ENCODE data around the gene MAPKAP1. TPM values are rescaled to one million over a fixed set of nuclear protein-coding genes. Genes with fewer than 3 reads are reported as not detected.

Gene MAPKAP1
- total and polyA plus RNA-seq, 2 of the 13 experiments (the other 11 are each of a cell fraction or from before 2014, with no cell fraction given): 45.0 to 64.3 TPM

DNA sequence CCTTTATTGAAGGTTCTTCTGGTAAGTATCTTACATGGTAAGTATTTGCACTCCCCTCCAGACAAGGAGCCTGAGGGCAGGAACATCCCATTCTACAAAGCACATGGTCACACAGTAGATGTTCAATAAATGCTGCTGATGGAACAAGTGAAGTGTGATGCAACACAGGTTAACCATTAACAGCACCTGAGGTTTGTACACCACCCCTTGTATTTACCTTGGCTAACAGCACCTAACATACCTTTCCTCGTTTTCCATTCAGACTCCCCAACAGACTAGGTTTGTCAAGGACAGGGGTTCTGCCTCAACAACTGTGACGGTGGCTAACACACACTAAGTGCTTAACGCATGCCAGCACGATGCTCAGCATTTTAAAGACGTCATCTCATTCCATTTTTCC, 213.6 kb downstream of the MAPKAP1 start (continued):
- TF ChIP-seq HMG20A (CRISPR knock-in tag; IDR thresholded peaks at IDR 0.05; ENCODE audit: borderline replicate concordance) (peak; percentile 40; the same call in 1 of the 2 replicates), HNF1B (CRISPR knock-in tag; IDR thresholded peaks at IDR 0.05) (peak; percentile 96), ARNTL (CRISPR knock-in tag; IDR thresholded peaks at IDR 0.05) (no peak; the same call in 1 of the 2 replicates), NR2F6 (IDR thresholded peaks at IDR 0.05) (no peak), NR2F6 (CRISPR knock-in tag; IDR thresholded peaks at IDR 0.05) (peak; percentile 43; the same call in 1 of the 2 replicates), ZMYM3 (CRISPR knock-in tag; IDR thresholded peaks at IDR 0.05) (peak; percentile 97), RCOR2 (CRISPR knock-in tag; IDR thresholded peaks at IDR 0.05) (peak; percentile 82), SAP130 (CRISPR knock-in tag; IDR thresholded peaks at IDR 0.05; ENCODE audit: low read depth) (peak; percentile 61), FOXO1 (CRISPR knock-in tag; IDR thresholded peaks at IDR 0.05) (peak; percentile 64), WIZ (CRISPR knock-in tag; IDR thresholded peaks at IDR 0.05) (0 out of 2 replicates have a peak, but pooled peaks have one; percentile 54), ELF3 (CRISPR knock-in tag; IDR thresholded peaks at IDR 0.05) (peak; percentile 34; the same call in 1 of the 2 replicates), ATF7 (IDR thresholded peaks at IDR 0.05) (no peak), ATF7 (CRISPR knock-in tag; IDR thresholded peaks at IDR 0.05) (no peak), THRA (CRISPR knock-in tag; IDR thresholded peaks at IDR 0.05; ENCODE audit: borderline replicate concordance) (peak; percentile 27; the same call in 1 of the 2 replicates), SOX5 (CRISPR knock-in tag; IDR thresholded peaks at IDR 0.05; ENCODE audit: borderline replicate concordance) (peak; percentile 68; the same call in 1 of the 2 replicates), EED (CRISPR knock-in tag; IDR thresholded peaks at IDR 0.05) (no peak), RARA (CRISPR knock-in tag; IDR thresholded peaks at IDR 0.05) (0 out of 2 replicates have a peak, but pooled peaks have one; percentile 9), FOXP1 (IDR thresholded peaks at IDR 0.05) (no peak), FOXP1 (CRISPR knock-in tag; IDR thresholded peaks at IDR 0.05) (peak; percentile 75), ZSCAN9 (CRISPR knock-in tag; IDR thresholded peaks at IDR 0.05; ENCODE audit: borderline replicate concordance) (no peak), ZNF841 (CRISPR knock-in tag; IDR thresholded peaks at IDR 0.05; ENCODE audit: borderline replicate concordance) (no peak), MEIS2 (CRISPR knock-in tag; IDR thresholded peaks at IDR 0.05) (peak; percentile 79), MED1 (CRISPR knock-in tag; IDR thresholded peaks at IDR 0.05) (peak; percentile 49), MXD3 (CRISPR knock-in tag; IDR thresholded peaks at IDR 0.05) (no peak), SKI (IDR thresholded peaks at IDR 0.05; ENCODE audit: partially characterized antibody) (peak; percentile 10)
- TF ChIP-seq, protein P1, sequence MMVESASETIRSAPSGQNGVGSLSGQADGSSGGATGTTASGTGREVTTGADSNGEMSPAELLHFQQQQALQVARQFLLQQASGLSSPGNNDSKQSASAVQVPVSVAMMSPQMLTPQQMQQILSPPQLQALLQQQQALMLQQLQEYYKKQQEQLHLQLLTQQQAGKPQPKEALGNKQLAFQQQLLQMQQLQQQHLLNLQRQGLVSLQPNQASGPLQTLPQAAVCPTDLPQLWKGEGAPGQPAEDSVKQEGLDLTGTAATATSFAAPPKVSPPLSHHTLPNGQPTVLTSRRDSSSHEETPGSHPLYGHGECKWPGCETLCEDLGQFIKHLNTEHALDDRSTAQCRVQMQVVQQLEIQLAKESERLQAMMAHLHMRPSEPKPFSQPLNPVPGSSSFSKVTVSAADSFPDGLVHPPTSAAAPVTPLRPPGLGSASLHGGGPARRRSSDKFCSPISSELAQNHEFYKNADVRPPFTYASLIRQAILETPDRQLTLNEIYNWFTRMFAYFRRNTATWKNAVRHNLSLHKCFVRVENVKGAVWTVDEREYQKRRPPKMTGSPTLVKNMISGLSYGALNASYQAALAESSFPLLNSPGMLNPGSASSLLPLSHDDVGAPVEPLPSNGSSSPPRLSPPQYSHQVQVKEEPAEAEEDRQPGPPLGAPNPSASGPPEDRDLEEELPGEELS (CRISPR knock-in tag; IDR thresholded peaks at IDR 0.05): peak; percentile 85
- TF ChIP-seq, protein P2, sequence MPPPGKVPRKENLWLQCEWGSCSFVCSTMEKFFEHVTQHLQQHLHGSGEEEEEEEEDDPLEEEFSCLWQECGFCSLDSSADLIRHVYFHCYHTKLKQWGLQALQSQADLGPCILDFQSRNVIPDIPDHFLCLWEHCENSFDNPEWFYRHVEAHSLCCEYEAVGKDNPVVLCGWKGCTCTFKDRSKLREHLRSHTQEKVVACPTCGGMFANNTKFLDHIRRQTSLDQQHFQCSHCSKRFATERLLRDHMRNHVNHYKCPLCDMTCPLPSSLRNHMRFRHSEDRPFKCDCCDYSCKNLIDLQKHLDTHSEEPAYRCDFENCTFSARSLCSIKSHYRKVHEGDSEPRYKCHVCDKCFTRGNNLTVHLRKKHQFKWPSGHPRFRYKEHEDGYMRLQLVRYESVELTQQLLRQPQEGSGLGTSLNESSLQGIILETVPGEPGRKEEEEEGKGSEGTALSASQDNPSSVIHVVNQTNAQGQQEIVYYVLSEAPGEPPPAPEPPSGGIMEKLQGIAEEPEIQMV (CRISPR knock-in tag; IDR thresholded peaks at IDR 0.05; ENCODE audit: low read depth): no peak

All from HepG2 (cell line).